ENCODE measurements around the gene RUNDC1.

The RUNDC1 gene

DNA sequence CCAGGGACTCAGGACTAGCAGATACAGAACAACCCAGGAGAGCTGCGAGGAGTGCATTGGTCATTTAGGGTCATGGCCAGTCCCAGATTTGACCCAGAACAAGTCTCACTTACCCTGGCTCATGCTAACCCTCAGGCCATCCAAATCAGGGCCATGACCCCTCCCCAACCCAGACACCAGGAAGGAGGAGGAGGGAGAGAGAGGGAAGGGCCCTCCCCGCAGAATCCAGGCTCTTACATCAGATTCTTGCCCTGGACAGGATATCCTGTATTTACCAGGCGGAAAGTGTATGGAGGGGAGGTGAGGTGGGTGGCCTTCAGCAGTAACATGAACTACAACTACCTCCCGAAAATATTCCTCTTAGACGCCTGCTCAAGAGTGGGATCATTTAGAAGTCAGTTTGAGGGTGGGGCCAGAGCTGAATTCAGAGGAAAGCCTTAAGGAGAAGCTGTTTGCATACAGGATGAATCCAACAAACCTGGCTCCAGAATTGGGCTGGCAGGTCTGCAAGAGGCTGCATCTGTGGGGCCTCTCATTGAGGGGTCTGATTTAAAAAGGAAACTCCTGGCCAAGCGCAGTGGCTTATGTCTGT lies 39.8 kb downstream of the RUNDC1 start:
- H3K4me1 ChIP-seq (ENCODE audit: low read length): no peaks in the 10 kb centered on the region
- no peak overlapping the region for H3K4me3 ChIP-seq (ENCODE audit: low read length)

DNA sequence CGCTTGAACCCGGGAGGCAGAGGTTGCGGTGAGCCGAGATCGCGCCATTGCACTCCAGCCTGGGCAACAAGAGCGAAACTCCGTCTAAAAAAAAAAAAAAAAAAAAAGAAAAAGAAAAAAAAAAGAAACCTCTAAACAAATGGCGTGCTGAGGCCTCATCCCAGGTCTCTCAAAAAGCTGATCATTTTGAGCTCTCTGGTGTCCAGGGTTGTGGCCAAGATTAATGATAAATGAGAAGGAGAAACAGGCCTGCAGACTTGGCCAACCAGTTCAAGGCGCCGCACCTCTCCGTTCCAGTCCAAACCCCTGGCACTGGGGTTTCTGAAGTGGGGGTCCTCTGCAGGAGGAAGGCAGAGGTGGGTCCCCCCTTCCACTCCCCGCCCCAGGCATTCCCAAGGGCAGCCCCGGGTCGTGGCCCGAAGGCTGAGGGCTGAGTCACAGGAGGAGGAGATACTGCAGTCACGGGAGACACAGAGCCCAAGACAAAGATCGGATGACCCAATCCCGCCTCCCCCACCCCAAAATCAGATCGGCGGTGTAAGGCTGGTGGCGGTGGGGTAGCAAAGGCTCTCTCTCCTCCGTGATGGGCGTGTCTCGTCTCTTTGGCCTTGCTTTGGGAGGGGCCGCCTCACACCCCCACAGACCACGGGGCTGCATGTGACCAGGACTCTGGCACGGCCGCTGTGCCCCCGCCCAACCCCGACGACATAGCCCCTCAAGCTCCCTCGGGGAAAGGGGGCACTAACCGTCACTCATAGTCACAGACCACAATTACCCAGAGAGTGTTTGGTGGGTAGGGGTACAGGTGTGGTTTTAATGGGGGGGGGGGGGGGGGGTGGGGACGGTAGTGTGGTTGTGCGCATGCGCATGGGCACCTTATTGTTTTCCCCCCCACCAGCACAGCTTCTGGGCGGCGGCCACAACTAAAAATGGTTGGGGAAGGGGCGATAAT lies 40.7 kb downstream of the RUNDC1 start:
- Histone ChIP-seq H3K27me3 (replicated peaks; ENCODE audit: insufficient read depth, low read length) (no peaks in the 10 kb centered on the region), H3K79me2 (ENCODE audit: low read length) (no peaks in the 10 kb centered on the region), H3K4me3 (ENCODE audit: low read length) (peak overlapping the region; percentile 80), H2AFZ (ENCODE audit: low read length) (peak overlapping the region; percentile 96), H3K4me2 (ENCODE audit: low read depth, low read length) (peak overlapping the region; percentile 94), H3K4me1 (ENCODE audit: low read length) (no peaks in the 10 kb centered on the region), H4K20me1 (ENCODE audit: insufficient read depth, low read length) (no peaks in the 10 kb centered on the region), H3K9me3 (replicated peaks; ENCODE audit: insufficient read depth, low read length) (no peaks in the 10 kb centered on the region), H3K27ac (ENCODE audit: low read length) (no peak overlapping the region), H3K9me2 (replicated peaks; ENCODE audit: insufficient read depth, low read length) (no peaks in the 10 kb centered on the region), H3F3A (ENCODE audit: insufficient read depth, low read length) (peaks cover 5% of the 10 kb centered on the region; the same call in 1 of the 2 replicates), H3K9ac (ENCODE audit: low read length) (peak overlapping the region; percentile 41; the same call in 1 of the 2 replicates), H3K36me3 (replicated peaks; ENCODE audit: insufficient read depth, low read length) (no peaks in the 10 kb centered on the region)
- TF ChIP-seq, protein P1, sequence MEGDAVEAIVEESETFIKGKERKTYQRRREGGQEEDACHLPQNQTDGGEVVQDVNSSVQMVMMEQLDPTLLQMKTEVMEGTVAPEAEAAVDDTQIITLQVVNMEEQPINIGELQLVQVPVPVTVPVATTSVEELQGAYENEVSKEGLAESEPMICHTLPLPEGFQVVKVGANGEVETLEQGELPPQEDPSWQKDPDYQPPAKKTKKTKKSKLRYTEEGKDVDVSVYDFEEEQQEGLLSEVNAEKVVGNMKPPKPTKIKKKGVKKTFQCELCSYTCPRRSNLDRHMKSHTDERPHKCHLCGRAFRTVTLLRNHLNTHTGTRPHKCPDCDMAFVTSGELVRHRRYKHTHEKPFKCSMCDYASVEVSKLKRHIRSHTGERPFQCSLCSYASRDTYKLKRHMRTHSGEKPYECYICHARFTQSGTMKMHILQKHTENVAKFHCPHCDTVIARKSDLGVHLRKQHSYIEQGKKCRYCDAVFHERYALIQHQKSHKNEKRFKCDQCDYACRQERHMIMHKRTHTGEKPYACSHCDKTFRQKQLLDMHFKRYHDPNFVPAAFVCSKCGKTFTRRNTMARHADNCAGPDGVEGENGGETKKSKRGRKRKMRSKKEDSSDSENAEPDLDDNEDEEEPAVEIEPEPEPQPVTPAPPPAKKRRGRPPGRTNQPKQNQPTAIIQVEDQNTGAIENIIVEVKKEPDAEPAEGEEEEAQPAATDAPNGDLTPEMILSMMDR (IDR thresholded peaks at IDR 0.05; ENCODE audit: low read length): no peak
- TF ChIP-seq EZH2 (optimal IDR thresholded peaks at IDR 0.05; ENCODE audit: low read depth, low read length) (no peak), EZH2phosphoT487 (IDR thresholded peaks at IDR 0.05; ENCODE audit: low read length) (no peak)
- no peak for DNase-seq

More for the DNA sequence above, 39.8 kb downstream of the RUNDC1 start:
- H3K9me3 ChIP-seq (replicated peaks; ENCODE audit: insufficient read depth, low read length): no peaks in the 10 kb centered on the region
- H3K36me3 ChIP-seq (replicated peaks; ENCODE audit: insufficient read depth, low read length): no peaks in the 10 kb centered on the region
- no peak overlapping the region for H3K4me2 ChIP-seq (ENCODE audit: low read depth, low read length)
- no peaks in the 10 kb centered on the region for H3K9me2 ChIP-seq (replicated peaks; ENCODE audit: insufficient read depth, low read length)
- H3K27ac ChIP-seq (ENCODE audit: low read length): no peak overlapping the region
- TF ChIP-seq, protein P1 (IDR thresholded peaks at IDR 0.05; ENCODE audit: low read length): no peak
- no peaks in the 10 kb centered on the region for H3K27me3 ChIP-seq (replicated peaks; ENCODE audit: insufficient read depth, low read length)
- H3K79me2 ChIP-seq (ENCODE audit: low read length): no peaks in the 10 kb centered on the region
- H2AFZ ChIP-seq (ENCODE audit: low read length): no peak overlapping the region
- peaks cover 5% of the 10 kb centered on the region; the same call in 1 of the 2 replicates for H3F3A ChIP-seq (ENCODE audit: insufficient read depth, low read length)
- H3K9ac ChIP-seq (ENCODE audit: low read length): no peak overlapping the region
- H4K20me1 ChIP-seq (ENCODE audit: insufficient read depth, low read length): no peaks in the 10 kb centered on the region
- no peak for DNase-seq

DNA sequence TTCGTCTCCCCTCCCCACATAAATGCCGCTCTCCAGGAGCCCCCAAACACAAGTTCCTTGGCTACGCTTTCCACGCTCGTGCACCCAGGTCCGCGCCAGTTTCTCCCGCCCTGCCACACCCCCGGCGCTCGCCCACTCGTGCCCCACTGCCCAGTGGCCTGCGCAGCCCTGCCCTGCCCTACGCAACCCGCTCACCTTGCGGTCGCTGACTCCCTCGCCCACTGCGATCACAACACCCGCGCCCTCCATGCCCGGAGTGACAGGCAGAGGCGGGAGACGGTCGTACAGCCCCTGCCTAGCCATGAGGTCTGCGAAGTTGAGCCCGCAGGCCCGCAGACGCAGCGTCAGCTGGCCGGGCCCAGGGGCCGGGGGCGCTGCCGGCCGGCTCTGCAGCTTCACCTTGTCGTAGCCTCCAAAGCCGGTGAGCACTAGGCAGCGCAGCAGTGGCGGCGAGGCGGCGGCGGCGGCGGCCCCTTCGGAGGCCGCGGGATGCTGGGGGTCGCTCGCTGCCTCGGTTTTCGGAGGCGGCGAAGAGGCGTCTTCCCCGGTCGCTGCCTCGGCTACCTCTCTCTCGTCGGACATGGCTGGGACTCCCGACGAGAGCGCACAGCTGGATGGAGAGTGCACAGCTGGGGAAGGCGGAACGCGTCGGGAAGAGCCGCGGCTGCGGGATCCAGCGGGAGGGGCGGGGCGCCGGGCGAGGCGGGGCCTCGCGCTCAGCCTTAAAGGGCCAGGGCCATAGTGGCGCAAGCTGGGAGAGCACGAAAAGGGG lies 41.6 kb downstream of the RUNDC1 start, which contains the start of gene VAT1:
TSS of gene VAT1 (minus strand) at position 645 of the 772 bp plus-strand sequence. CDS start at position 582, 63 bp downstream.
- no peaks in the 10 kb centered on the region for H3K79me2 ChIP-seq (ENCODE audit: low read length)
- H3F3A ChIP-seq (ENCODE audit: insufficient read depth, low read length): peaks cover 5% of the 10 kb centered on the region; the same call in 1 of the 2 replicates
- H3K9me2 ChIP-seq (replicated peaks; ENCODE audit: insufficient read depth, low read length): no peaks in the 10 kb centered on the region
- H3K4me3 ChIP-seq (ENCODE audit: low read length): peak within 1 kb of the TSS; percentile 80
- H3K9ac ChIP-seq (ENCODE audit: low read length): peak within 1 kb of the TSS; percentile 41; the same call in 1 of the 2 replicates
- H3K27me3 ChIP-seq (replicated peaks; ENCODE audit: insufficient read depth, low read length): no peaks in the 10 kb centered on the region
- H3K36me3 ChIP-seq (replicated peaks; ENCODE audit: insufficient read depth, low read length): no peaks in the 10 kb centered on the region
- peak within 1 kb of the TSS; percentile 96 for H2AFZ ChIP-seq (ENCODE audit: low read length)
- DNase-seq: peak; percentile 66
- H3K27ac ChIP-seq (ENCODE audit: low read length): no peak within 1 kb of the TSS
- H4K20me1 ChIP-seq (ENCODE audit: insufficient read depth, low read length): no peaks in the 10 kb centered on the region
- H3K4me1 ChIP-seq (ENCODE audit: low read length): no peaks in the 10 kb centered on the region
- no peaks in the 10 kb centered on the region for H3K9me3 ChIP-seq (replicated peaks; ENCODE audit: insufficient read depth, low read length)
- peak within 1 kb of the TSS; percentile 94 for H3K4me2 ChIP-seq (ENCODE audit: low read depth, low read length)
- TF ChIP-seq EZH2phosphoT487 (IDR thresholded peaks at IDR 0.05; ENCODE audit: low read length) (no peak), EZH2 (optimal IDR thresholded peaks at IDR 0.05; ENCODE audit: low read depth, low read length) (no peak)
- TF ChIP-seq, protein P1 (IDR thresholded peaks at IDR 0.05; ENCODE audit: low read length): no peak
